Cardiac muscle cell (in vitro differentiated cells and primary cell): ENCODE results near the gene CLTCL1. TPM values are rescaled to one million over a fixed set of nuclear protein-coding genes. Genes with fewer than 3 reads are reported as not detected.
"Not testable (repeated sequence)": the region's sequence is repeated elsewhere in the genome, so short reads cannot be mapped to it uniquely, and the experiment has no call there.

ENCODE experiments used
- DNase-seq, 2 donors: peaks; one replicate each; pipeline versions ENCODE4 v3.0.0 to v3.0.0-alpha.2; 2010 to 2017; ENCODE audit warnings: low read depth in 1 of 2, low spot score in 1 of 2
- H3K27ac ChIP-seq: fragments of 200-600 bp; sonication (generic); 2 replicates; pipeline ENCODE4 v1.5.1; 2016
- H3K27me3 ChIP-seq: fragments of 200-600 bp; sonication (generic); 2 replicates; pipeline ENCODE4 v1.6.0; 2016; ENCODE audit warnings: control low read depth
- H3K36me3 ChIP-seq: fragments of 200-600 bp; sonication (generic); 2 replicates; pipeline ENCODE4 v1.5.1; 2016; ENCODE audit warnings: control low read depth
- H3K4me1 ChIP-seq: fragments of 200-600 bp; sonication (generic); 2 replicates; pipeline ENCODE4 v1.8.1; 2017; ENCODE audit warnings: low read depth, mild to moderate bottlenecking, mixed run types
- H3K4me3 ChIP-seq: fragments of 200-600 bp; sonication (generic); 2 replicates; pipeline ENCODE4 v1.5.1; 2016; ENCODE audit warnings: mild to moderate bottlenecking
- H3K9me3 ChIP-seq: fragments of 200-600 bp; sonication (generic); 2 replicates; pipeline ENCODE4 v1.5.1; 2017; ENCODE audit warnings: low read depth, mild to moderate bottlenecking, control low read depth
- polyA plus RNA-seq: library from polyadenylated mRNA; unstranded; fragments of >200 nt; fragmentation: Nextera tagmentation; extraction: Ambion mirVana; gene quantifications from 2 replicates; pipeline ENCODE4 v1.2.1, GENCODE V29; 2016
- total RNA-seq: library from RNA; depleted of rRNA; stranded (reverse); fragments of >200 nt; gene quantifications from 2 replicates; pipeline ENCODE4 v1.2.3, GENCODE V29; 2016
- TF ChIP-seq, protein P1 (sequence below): IDR thresholded peaks from 2 replicates; pipeline ENCODE4 v1.5.1; 2012; ENCODE audit warnings: low read depth, mild to moderate bottlenecking, low read length

Gene CLTCL1
- total and polyA plus RNA-seq, 2 experiments from 2014 or later: 3.9 to 12.2 TPM

DNA sequence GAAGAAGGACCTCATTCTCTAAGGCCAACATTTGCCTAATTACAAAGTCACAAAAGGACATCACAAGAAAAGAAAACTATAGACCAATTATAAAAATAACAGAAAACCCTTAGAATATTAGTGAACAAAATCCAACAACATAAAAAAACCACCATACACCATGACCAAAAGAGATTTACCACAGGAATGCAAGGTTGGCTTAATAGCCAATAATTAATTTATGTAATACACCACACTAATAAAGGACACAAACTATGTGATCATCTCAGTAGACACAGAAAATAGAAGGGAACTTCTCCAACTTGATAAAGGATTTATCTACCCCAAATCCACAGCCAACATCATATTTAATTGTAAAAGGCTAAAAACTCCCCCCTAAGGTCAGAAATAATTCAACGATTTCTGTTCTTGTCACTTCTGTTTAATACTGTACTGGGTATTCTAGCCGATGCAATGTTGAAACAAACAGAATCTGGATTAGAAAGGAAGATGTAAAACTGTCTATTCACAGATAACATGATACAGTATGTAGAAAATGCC is 24.9 kb downstream of the CLTCL1 start:
- H3K27me3 ChIP-seq: no peaks in the 10 kb centered on the region
- H3K36me3 ChIP-seq: no peaks in the 10 kb centered on the region
- no peaks in the 10 kb centered on the region for H3K9me3 ChIP-seq
- TF ChIP-seq, protein P1, sequence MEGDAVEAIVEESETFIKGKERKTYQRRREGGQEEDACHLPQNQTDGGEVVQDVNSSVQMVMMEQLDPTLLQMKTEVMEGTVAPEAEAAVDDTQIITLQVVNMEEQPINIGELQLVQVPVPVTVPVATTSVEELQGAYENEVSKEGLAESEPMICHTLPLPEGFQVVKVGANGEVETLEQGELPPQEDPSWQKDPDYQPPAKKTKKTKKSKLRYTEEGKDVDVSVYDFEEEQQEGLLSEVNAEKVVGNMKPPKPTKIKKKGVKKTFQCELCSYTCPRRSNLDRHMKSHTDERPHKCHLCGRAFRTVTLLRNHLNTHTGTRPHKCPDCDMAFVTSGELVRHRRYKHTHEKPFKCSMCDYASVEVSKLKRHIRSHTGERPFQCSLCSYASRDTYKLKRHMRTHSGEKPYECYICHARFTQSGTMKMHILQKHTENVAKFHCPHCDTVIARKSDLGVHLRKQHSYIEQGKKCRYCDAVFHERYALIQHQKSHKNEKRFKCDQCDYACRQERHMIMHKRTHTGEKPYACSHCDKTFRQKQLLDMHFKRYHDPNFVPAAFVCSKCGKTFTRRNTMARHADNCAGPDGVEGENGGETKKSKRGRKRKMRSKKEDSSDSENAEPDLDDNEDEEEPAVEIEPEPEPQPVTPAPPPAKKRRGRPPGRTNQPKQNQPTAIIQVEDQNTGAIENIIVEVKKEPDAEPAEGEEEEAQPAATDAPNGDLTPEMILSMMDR: no peak
- H3K4me1 ChIP-seq: no peaks in the 10 kb centered on the region
- no peak for DNase-seq
- no peak overlapping the region for H3K4me3 ChIP-seq
- H3K27ac ChIP-seq: no peak overlapping the region

DNA sequence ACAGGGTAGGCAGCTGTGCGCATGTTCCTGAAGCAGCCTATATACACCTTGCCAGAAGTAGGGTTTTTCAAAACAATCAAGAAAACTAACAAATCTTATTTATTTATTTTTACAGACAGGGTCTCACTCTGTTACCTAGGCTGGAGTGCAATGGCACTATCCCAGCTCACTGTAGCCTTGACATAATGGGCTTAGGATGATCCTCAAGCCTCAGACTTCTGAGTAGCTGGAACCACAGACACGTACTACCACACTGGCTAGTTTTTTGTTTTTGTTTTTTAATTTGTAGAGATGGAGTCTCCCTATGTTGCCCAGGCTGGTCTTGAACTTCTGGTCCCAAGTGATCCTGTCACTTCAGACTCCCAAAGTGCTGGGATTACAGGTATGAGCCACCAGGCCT is 25.7 kb downstream of the CLTCL1 start:
- H3K9me3 ChIP-seq: no peaks in the 10 kb centered on the region
- no peak overlapping the region for H3K27ac ChIP-seq
- H3K4me1 ChIP-seq: no peaks in the 10 kb centered on the region
- H3K27me3 ChIP-seq: no peaks in the 10 kb centered on the region
- no peaks in the 10 kb centered on the region for H3K36me3 ChIP-seq
- no peak for DNase-seq
- H3K4me3 ChIP-seq: no peak overlapping the region
- TF ChIP-seq, protein P1: no peak

DNA sequence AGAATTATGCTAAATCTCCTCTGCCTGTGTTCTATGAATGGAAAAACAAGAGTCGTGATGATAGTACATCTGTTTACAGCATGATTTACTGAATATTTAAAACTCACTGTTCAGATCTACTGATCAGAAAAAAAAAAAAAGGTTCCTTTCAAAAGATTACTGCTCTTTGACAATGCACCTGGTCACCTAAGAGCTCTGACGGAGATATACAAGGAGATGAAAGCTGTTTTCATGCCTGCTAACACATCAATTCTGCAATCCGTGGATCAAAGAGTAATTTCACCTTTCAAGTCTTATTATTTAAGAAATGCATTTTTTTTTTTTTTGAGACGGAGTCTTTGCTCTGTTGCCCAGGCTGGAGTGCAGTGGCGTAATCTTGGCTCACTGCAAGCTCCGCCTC is 30.7 kb downstream of the CLTCL1 start:
- no peaks in the 10 kb centered on the region for H3K27me3 ChIP-seq
- no peak overlapping the region for H3K27ac ChIP-seq
- no peaks in the 10 kb centered on the region for H3K36me3 ChIP-seq
- no peak for DNase-seq
- no peaks in the 10 kb centered on the region for H3K9me3 ChIP-seq
- TF ChIP-seq, protein P1: no peak
- H3K4me3 ChIP-seq: no peak overlapping the region
- peaks cover 2% of the 10 kb centered on the region for H3K4me1 ChIP-seq

DNA sequence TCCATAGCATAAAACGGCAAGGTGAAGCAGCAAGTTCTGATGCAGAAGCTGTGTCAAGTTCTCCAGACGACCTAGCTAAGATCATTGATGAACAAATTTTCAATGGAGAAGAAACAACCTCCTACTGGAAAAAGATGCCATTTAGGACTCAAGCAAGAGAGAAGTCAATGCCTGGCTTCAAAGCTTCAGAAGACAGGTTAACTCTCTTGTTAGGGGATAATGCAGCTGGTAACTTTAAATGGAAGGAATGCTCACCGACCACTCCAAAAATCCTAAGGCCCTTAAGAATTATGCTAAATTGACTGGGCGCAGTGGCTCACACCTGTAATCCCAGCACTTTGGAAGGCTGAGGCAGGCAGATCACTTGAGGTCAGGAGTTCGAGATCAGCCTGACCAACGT is 31.3 kb downstream of the CLTCL1 start:
- Histone ChIP-seq H3K27me3 (no peaks in the 10 kb centered on the region), H3K9me3 (no peaks in the 10 kb centered on the region), H3K27ac (no peak overlapping the region), H3K4me3 (no peak overlapping the region), H3K4me1 (peaks cover 2% of the 10 kb centered on the region), H3K36me3 (no peaks in the 10 kb centered on the region)
- DNase-seq: no peak
- TF ChIP-seq, protein P1: no peak

DNA sequence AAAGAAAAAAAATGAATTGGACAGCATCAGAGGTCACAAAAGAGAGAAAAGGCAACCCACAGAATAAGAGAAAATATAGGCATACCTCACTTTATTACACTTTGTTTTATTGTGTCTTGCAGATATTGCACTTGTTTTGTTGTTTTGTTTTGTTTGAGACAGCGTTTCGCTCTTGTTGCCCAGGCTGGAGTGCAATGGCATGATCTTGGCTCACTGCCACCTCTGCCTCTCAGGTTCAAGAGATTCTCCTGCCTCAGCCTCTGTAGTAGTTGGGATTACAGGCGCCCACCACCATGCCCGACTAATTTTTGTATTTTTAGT is 32.6 kb downstream of the CLTCL1 start:
- H3K9me3 ChIP-seq, H3K36me3 ChIP-seq, H3K4me3 ChIP-seq, DNase-seq, H3K27me3 ChIP-seq, H3K4me1 ChIP-seq, H3K27ac ChIP-seq: not testable (repeated sequence)

DNA sequence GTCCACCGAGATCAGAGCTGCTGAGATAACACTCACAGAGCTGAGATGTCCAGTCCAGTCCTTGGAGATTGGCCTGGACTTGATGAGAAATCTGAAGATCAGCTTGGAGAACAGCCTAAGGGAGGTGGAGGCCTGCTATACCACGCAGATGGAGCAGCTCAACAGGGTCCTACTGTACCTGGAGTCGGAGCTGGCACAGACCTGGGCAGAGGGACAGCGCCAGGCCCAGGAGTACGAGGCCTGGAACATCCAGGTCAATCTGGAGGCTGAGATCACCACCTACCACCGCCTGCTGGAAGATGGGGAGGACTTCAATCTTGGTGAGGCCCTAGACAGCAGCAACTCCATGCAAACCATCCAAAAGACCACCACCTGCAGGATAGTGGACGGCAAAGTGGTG is 33.1 kb downstream of the CLTCL1 start:
- Histone ChIP-seq H3K4me1 (peaks cover 2% of the 10 kb centered on the region), H3K27me3 (no peaks in the 10 kb centered on the region), H3K36me3 (no peaks in the 10 kb centered on the region), H3K9me3 (no peaks in the 10 kb centered on the region), H3K4me3 (no peak overlapping the region), H3K27ac (no peak overlapping the region)
- TF ChIP-seq, protein P1: no peak
- no peak for DNase-seq

DNA sequence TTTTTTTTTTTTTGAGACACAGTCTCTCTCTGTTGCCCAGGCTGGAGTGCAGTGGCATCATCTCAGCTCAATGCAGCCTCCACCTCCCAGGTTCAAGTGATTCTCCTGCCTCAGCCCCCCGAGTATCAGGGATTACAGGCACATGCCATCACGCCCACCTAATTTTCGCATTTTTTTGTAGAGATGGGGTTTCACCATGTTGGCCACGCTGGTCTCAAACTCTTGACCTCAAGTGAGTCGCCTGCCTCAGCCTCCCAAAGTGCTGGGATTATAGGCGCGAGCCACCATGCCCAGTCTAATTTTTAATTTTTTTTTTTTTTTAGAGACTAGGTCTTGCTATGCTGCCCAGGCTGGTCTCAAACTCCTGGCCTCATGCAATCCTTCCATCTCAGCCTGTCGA is 35.2 kb downstream of the CLTCL1 start:
- not testable (repeated sequence) for H3K27me3 ChIP-seq, H3K4me1 ChIP-seq, H3K4me3 ChIP-seq, H3K9me3 ChIP-seq, H3K36me3 ChIP-seq, H3K27ac ChIP-seq, DNase-seq
